Left lobe of liver (tissue), 2 donors: ENCODE results near the gene SNX13. TPM values are rescaled to one million over a fixed set of nuclear protein-coding genes. Genes with fewer than 3 reads are reported as not detected.

Source experiments
- ATAC-seq: fragments of 200-7000 bp; cut with Tn5 transposase; one replicate; pipeline ENCODE4 v1.9.1; 2020; ENCODE audit warnings: mild to moderate bottlenecking, moderate library complexity
- DNase-seq: peaks from one replicate; pipeline ENCODE4 v3.0.0-alpha.2; 2020; ENCODE audit warnings: low spot score
- total RNA-seq: library from RNA; stranded (reverse); gene quantifications from one replicate; pipeline ENCODE4 v1.2.1, GENCODE V29; 2021
- donor health status: DM: no; HTN: no; CAD: no; lungs with moderate emphysema.
- donor health status: DM: no; HTN: yes; CAD: no.

SNX13 gene
- total RNA-seq, 1 donor from 2014 or later, result 20.5 TPM

GRCh38 chr7:17802056-17802455 lies 138.2 kb downstream of the SNX13 start:
- no peak for DNase-seq
- no peak for ATAC-seq

- no peak for DNase-seq
- ATAC-seq, result no peak
These were observed 148.0 kb downstream of the SNX13 start for GRCh38 chr7:17792075-17792936.

- DNase-seq (no peak), ATAC-seq (no peak)
These were observed 153.0 kb downstream of the SNX13 start for GRCh38 chr7:17787257-17787656.

- no peak for ATAC-seq
- DNase-seq, result no peak
These were observed 153.9 kb downstream of the SNX13 start for GRCh38 chr7:17786314-17786852.

GRCh38 chr7:17782216-17782549 lies 158.1 kb downstream of the SNX13 start:
- no peak for DNase-seq
- ATAC-seq, result no peak

GRCh38 chr7:17781491-17782215 lies 158.6 kb downstream of the SNX13 start:
- DNase-seq, result no peak
- ATAC-seq, result no peak

- DNase-seq, result no peak
- no peak for ATAC-seq
These were observed 160.9 kb downstream of the SNX13 start for GRCh38 chr7:17779381-17779780.

GRCh38 chr7:17774716-17775288 lies 165.5 kb downstream of the SNX13 start:
- no peak for DNase-seq
- no peak for ATAC-seq

GRCh38 chr7:17774248-17774647 lies 166.0 kb downstream of the SNX13 start:
- no peak for ATAC-seq
- DNase-seq, result no peak

- ATAC-seq, result peak; percentile 75
- no peak for DNase-seq
These were observed 167.0 kb downstream of the SNX13 start for GRCh38 chr7:17773289-17773626.

GRCh38 chr7:17772581-17773288 lies 167.6 kb downstream of the SNX13 start:
- DNase-seq (no peak), ATAC-seq (no peak)

GRCh38 chr7:17771901-17772408 lies 168.3 kb downstream of the SNX13 start:
- DNase-seq, result no peak
- no peak for ATAC-seq

- DNase-seq, result no peak
- peak; percentile 23 for ATAC-seq
These were observed 169.5 kb downstream of the SNX13 start for GRCh38 chr7:17770710-17771375.

GRCh38 chr7:17769918-17770317 lies 170.4 kb downstream of the SNX13 start:
- ATAC-seq (peak; percentile 90), DNase-seq (peak; percentile 53)

GRCh38 chr7:17758008-17758407 lies 182.3 kb downstream of the SNX13 start:
- no peak for DNase-seq
- no peak for ATAC-seq

- DNase-seq, result no peak
- ATAC-seq, result no peak
These were observed 194.2 kb downstream of the SNX13 start for GRCh38 chr7:17746020-17746530.

GRCh38 chr7:17745610-17746009 lies 194.7 kb downstream of the SNX13 start:
- ATAC-seq (no peak), DNase-seq (no peak)

- no peak for DNase-seq
- no peak for ATAC-seq
These were observed 197.0 kb downstream of the SNX13 start for GRCh38 chr7:17743316-17743715.

GRCh38 chr7:17741426-17741825 lies 198.9 kb downstream of the SNX13 start:
- ATAC-seq (no peak), DNase-seq (no peak)
